ENCODE data around the gene ZDHHC3. TPM values are rescaled to one million over a fixed set of nuclear protein-coding genes. Genes with fewer than 3 reads are reported as not detected.

ZDHHC3 gene
- total and polyA plus RNA-seq, 3 donors from 2014 or later = 122 to 248 (median 164) TPM

GRCh38 chr3:44918581-44918980, 57.4 kb downstream of the ZDHHC3 start:
- no peaks in the 10 kb centered on the region for H3K36me3 ChIP-seq (ENCODE audit: low read depth, missing control alignments)
- no peak overlapping the region for H3K4me3 ChIP-seq
- DNase-seq = no peak
- no peaks in the 10 kb centered on the region for H3K9me3 ChIP-seq
- no peaks in the 10 kb centered on the region for H3K27me3 ChIP-seq
- peaks cover 19% of the 10 kb centered on the region for H3K4me1 ChIP-seq
- intact Hi-C loops (cut with DNase I; ENCODE audit: low total_unique reads) = no loop called here
- TF ChIP-seq CTCF (IDR thresholded peaks at IDR 0.05) (no peak), POLR2A (IDR thresholded peaks at IDR 0.05) (no peak)
- WGBS, 2 donors = 92 to 93% methylated on average over 5 to 6 of the region's 6 CpGs
- no peak overlapping the region for H3K27ac ChIP-seq

DNA sequence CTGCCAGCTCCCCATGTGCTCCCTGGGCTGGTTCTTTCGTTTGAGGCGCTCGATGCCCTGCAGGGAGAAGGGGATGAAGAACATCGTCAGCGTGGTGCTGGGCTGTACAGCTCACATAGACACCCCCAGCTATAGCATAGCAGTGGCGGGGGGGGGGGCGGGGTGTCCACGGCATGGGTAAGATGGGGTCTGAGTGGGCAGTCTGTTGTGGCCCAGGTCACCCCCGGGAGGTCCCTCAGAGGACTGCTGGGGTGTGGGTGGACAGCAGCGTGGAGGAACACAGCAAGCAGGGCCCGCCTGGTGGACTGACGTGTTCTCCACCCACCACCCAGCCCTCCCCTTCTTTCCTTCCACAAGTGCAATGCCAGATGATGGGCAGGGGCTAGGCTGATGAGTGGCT, 57.9 kb downstream of the ZDHHC3 start:
- no peak overlapping the region for H3K27ac ChIP-seq
- WGBS, 2 donors = 93 to 96% methylated on average over 8 to 12 of the region's 12 CpGs
- H3K9me3 ChIP-seq = no peaks in the 10 kb centered on the region
- no peak for TF ChIP-seq POLR2A (IDR thresholded peaks at IDR 0.05)
- no peak for TF ChIP-seq CTCF (IDR thresholded peaks at IDR 0.05)
- H3K4me3 ChIP-seq = no peak overlapping the region
- no peaks in the 10 kb centered on the region for H3K36me3 ChIP-seq (ENCODE audit: low read depth, missing control alignments)
- no peaks in the 10 kb centered on the region for H3K27me3 ChIP-seq
- no peak for DNase-seq
- intact Hi-C loops (cut with DNase I; ENCODE audit: low total_unique reads) = no loop called here
- peaks cover 17% of the 10 kb centered on the region for H3K4me1 ChIP-seq

DNA sequence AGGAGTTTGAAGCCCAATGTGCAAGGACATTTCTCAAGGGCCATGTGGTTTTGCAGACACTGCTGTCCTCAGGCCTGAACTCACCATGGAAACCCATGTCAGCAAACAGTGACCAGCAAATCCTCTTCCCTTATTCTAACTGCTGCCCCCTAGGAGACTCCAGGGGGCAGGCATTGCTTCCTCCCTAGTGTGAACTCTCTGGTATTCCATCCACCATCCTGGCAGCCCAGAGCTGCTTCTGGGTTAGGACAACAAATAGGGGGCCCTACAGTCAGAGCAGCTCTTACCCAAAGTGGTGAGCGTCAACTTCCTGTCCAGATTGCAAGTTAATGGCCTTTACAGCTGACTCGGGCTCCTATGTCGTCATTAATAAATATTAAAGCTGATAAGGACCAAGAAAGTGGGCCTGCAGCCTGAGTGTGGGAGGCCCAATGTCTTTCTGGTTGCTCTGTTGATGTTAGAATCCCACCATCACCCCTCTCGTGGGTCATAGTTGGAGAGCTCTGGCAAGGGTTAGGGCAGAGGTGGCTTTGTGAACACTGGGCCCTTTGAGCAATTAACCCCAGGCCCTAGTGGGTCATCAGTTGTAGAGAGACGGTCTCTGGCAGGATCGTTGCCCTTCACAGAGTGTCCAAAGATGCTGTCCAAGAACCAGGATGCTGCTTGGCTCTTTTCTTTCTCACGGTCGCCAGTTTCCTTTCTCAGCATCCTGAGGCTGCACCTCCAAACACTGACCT, 60.1 kb downstream of the ZDHHC3 start:
- Histone ChIP-seq H3K36me3 (ENCODE audit: low read depth, missing control alignments) (no peaks in the 10 kb centered on the region), H3K4me1 (peaks cover 10% of the 10 kb centered on the region), H3K9me3 (no peaks in the 10 kb centered on the region), H3K27me3 (no peaks in the 10 kb centered on the region), H3K4me3 (no peak overlapping the region), H3K27ac (no peak overlapping the region)
- intact Hi-C loops (cut with DNase I; ENCODE audit: low total_unique reads) = no loop called here
- TF ChIP-seq CTCF (IDR thresholded peaks at IDR 0.05) = no peak
- no peak for TF ChIP-seq POLR2A (IDR thresholded peaks at IDR 0.05)
- DNase-seq = no peak
- WGBS, 2 donors = 57 to 67% methylated on average over 8 of the region's 8 CpGs

DNA sequence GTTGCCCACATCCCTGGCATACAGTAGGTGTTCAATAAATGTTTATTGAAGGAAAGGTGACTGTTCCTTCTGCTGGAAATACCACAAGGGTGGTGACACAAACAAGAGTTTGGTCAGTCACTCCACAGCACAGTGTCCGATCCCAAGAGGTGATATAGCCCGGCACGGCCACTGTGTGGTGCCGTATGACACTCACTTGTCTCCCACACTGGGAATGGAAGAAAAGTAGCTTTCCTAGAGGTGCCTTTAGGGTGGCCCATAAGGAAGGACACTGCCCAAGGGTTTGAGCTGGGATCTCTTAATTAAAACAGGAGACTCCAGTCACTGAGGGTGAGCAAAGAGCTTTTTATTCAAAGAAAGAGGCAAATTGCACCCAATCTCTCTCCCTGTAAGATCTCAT, 61.0 kb downstream of the ZDHHC3 start:
- intact Hi-C loops (cut with DNase I; ENCODE audit: low total_unique reads) = no loop called here
- H3K4me1 ChIP-seq = peaks cover 2% of the 10 kb centered on the region
- H3K36me3 ChIP-seq (ENCODE audit: low read depth, missing control alignments) = no peaks in the 10 kb centered on the region
- H3K27me3 ChIP-seq = no peaks in the 10 kb centered on the region
- DNase-seq = peak; percentile 50
- H3K27ac ChIP-seq = no peak overlapping the region
- TF ChIP-seq CTCF (IDR thresholded peaks at IDR 0.05) (peak in 1 of 3 experiments; percentile 30), POLR2A (IDR thresholded peaks at IDR 0.05) (no peak)
- 58 to 81% methylated on average over 4 of the region's 4 CpGs for WGBS, 2 donors
- H3K9me3 ChIP-seq = no peaks in the 10 kb centered on the region
- no peak overlapping the region for H3K4me3 ChIP-seq
